Fibroblast of pulmonary artery (primary cell): ENCODE results near the gene PMVK.

ENCODE experiments used
- DNase-seq: peaks from one replicate; pipeline ENCODE4 v3.0.0-alpha.2; 2010; ENCODE audit warnings: low read depth
- H3K4me3 ChIP-seq: replicated peaks from 2 replicates; pipeline ENCODE4 v1.5.1; 2011; ENCODE audit warnings: low read depth, mild to moderate bottlenecking, control low read depth, low read length, moderate library complexity
- CTCF ChIP-seq: IDR thresholded peaks from 2 replicates; pipeline ENCODE4 v1.5.1; 2011; ENCODE audit warnings: mild to moderate bottlenecking, control low read depth, low read length, inconsistent platforms; ENCODE audit errors: missing control alignments

The PMVK gene

GRCh38 chr1:154934358-154934948, 2.1 kb downstream of the PMVK start:
- DNase-seq: no peak
- no peak overlapping the region for H3K4me3 ChIP-seq
- no peak for TF ChIP-seq CTCF

- no peak overlapping the region for H3K4me3 ChIP-seq
- TF ChIP-seq CTCF: no peak
- DNase-seq: no peak
Measured at GRCh38 chr1:154931940-154932487, 4.5 kb downstream of the PMVK start.

GRCh38 chr1:154926201-154926600, 10.3 kb downstream of the PMVK start:
- no peak for TF ChIP-seq CTCF
- H3K4me3 ChIP-seq: no peak overlapping the region
- DNase-seq: no peak

DNA sequence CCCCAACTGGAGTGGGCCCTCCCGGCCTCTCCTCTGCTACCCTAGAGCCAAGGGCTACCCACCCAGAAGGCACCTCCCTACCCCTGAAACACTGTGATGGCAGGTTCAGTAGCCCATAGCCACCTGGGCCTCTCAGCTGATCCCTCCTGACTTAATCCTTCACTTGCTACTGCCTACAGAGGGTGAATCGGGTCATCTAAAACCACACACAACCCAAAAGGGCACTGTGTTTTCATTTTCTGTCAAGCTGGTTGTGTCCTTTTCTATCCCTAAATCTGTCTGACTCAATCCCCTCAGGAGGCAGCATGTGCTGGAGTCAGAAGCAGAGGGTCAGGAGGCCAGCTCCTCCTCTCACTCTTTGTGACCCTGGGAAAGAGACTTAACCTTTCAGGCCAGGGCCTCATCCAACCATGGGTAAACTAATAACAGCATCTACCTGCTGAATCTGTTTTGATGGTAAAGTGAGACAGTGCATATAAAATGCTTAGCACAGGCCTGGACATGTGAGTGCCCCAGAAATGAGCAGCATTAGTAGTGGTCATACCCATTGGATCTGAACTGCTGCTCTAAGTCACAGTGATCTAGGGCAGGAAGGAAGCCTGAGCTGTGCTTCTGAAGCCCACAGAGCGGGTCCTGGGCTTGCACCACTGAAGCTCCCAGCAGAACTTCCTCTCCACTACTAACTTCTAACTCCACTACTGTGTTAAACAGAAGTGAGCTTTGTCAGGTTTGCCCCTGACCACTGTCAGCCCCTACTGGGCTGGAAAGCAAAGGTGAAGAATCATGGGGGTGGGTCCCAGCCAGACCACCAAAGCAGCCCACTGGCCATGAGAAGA, 11.0 kb downstream of the PMVK start:
- DNase-seq: no peak
- no peak overlapping the region for H3K4me3 ChIP-seq
- TF ChIP-seq CTCF: no peak

GRCh38 chr1:154923695-154924094, 12.8 kb downstream of the PMVK start:
- H3K4me3 ChIP-seq: no peak overlapping the region
- TF ChIP-seq CTCF: no peak
- no peak for DNase-seq

DNA sequence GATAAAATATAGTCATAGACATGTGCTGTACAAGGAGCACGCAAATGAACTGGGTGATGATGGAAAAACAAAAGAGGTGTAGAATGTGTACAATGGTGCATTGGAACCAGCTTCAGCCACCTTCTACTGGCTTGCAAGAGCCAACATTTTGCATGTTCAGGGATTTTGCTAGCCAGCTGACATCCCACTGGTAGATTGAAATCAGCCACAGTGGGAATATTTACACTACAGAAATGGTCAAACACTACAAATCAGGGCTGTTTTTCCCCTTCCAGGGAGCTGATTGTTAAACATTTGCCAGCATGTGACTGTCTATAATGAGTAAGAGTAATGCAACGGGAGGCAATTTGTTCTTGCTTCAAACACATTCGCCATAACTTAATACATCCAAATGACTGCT, 23.2 kb downstream of the PMVK start:
- H3K4me3 ChIP-seq: no peak overlapping the region
- DNase-seq: no peak
- TF ChIP-seq CTCF: no peak
